HepG2 (cell line): ENCODE data around the gene NBPF1. TPM values are rescaled to one million over a fixed set of nuclear protein-coding genes. Genes with fewer than 3 reads are reported as not detected.
"Not testable (repeated sequence)": the region's sequence is repeated elsewhere in the genome, so short reads cannot be mapped to it uniquely, and the experiment has no call there.

Experiments
- BHLHE40 ChIP-seq: IDR thresholded peaks from 2 replicates; pipeline ENCODE4 v1.6.1; 2011; ENCODE audit warnings: low read length, improper control_type of control experiment
- FOXK1 ChIP-seq: sonication (generic); formaldehyde crosslinking; IDR thresholded peaks from 2 replicates; pipeline ENCODE4 v1.4.0; 2020; ENCODE audit warnings: low read depth, missing genetic modification reagents, borderline replicate concordance
- HNF4A ChIP-seq: sonication (generic); formaldehyde crosslinking; IDR thresholded peaks from 2 replicates; pipeline ENCODE4 v1.4.0; 2020; ENCODE audit warnings: missing genetic modification reagents
- ISL2 ChIP-seq: sonication (generic); formaldehyde crosslinking; IDR thresholded peaks from 2 replicates; pipeline ENCODE4 v1.5.0; 2020; ENCODE audit warnings: missing genetic modification reagents
- MYNN ChIP-seq: sonication (generic); formaldehyde crosslinking; IDR thresholded peaks from 2 replicates; pipeline ENCODE4 v1.4.0; 2020; ENCODE audit warnings: mild to moderate bottlenecking, low read depth, missing genetic modification reagents
- NR2C2 ChIP-seq: sonication (generic); formaldehyde crosslinking; IDR thresholded peaks from 2 replicates; pipeline ENCODE4 v1.4.0; 2020; ENCODE audit warnings: missing genetic modification reagents, mild to moderate bottlenecking, moderate library complexity, borderline replicate concordance
- POGZ ChIP-seq: sonication (generic); formaldehyde crosslinking; IDR thresholded peaks from 2 replicates; pipeline ENCODE4 v1.4.0; 2020; ENCODE audit warnings: mild to moderate bottlenecking, missing genetic modification reagents
- TAF1 ChIP-seq: sonication (generic); formaldehyde crosslinking; IDR thresholded peaks from 2 replicates; pipeline ENCODE4 v1.4.0; 2020; ENCODE audit warnings: missing genetic modification reagents
- TFDP1 ChIP-seq: IDR thresholded peaks from 2 replicates; pipeline ENCODE4 v1.6.1; 2016; ENCODE audit warnings: missing compliant biosample characterization, missing genetic modification reagents, borderline replicate concordance
- USF2 ChIP-seq, 2 experiments: sonication (generic) in 1 of 2; formaldehyde crosslinking in 1 of 2; IDR thresholded peaks; 2 replicates each; pipeline versions ENCODE4 v1.5.1 to v1.6.1; 2011 to 2020; ENCODE audit warnings: borderline replicate concordance in 1 of 2, low read depth in 1 of 2, low read length in 1 of 2, mild to moderate bottlenecking in 1 of 2, missing genetic modification reagents in 1 of 2, moderate library complexity in 1 of 2
- ZBTB33 ChIP-seq: sonication (generic); formaldehyde crosslinking; IDR thresholded peaks from 2 replicates; pipeline ENCODE4 v1.4.0; 2020; ENCODE audit warnings: missing genetic modification reagents
- ZGPAT ChIP-seq: IDR thresholded peaks from 2 replicates; pipeline ENCODE4 v1.6.1; 2016; ENCODE audit warnings: mild to moderate bottlenecking
- ZNF280D ChIP-seq: sonication (generic); formaldehyde crosslinking; IDR thresholded peaks from 2 replicates; pipeline ENCODE4 v1.5.1; 2020; ENCODE audit warnings: mild to moderate bottlenecking, missing genetic modification reagents
- ZNF709 ChIP-seq: sonication (generic); formaldehyde crosslinking; IDR thresholded peaks from 2 replicates; pipeline ENCODE4 v1.5.0; 2020; ENCODE audit warnings: mild to moderate bottlenecking, missing genetic modification reagents
- ZNF788 ChIP-seq: sonication (generic); formaldehyde crosslinking; IDR thresholded peaks from 2 replicates; pipeline ENCODE4 v1.5.0; 2020; ENCODE audit warnings: mild to moderate bottlenecking, missing genetic modification reagents, borderline replicate concordance
- ZSCAN29 ChIP-seq: sonication (generic); formaldehyde crosslinking; conservative IDR thresholded peaks from 2 replicates; pipeline ENCODE4 v1.4.0; 2020; ENCODE audit warnings: mild to moderate bottlenecking, missing genetic modification reagents
- polyA plus RNA-seq, 8 experiments: library from polyadenylated mRNA; depleted of rRNA in 3 of 8; stranded (reverse) in 7 of 8; unstranded in 1 of 8; fragments of >200 nt; fragmentation: Illumina TruSeq in 4 of 8; extraction: Trizol in 4 of 8; gene quantifications; 2 replicates each; pipeline versions ENCODE4 v1.2.1 to v1.2.3, GENCODE V29; 2011 to 2016; ENCODE audit warnings: low read depth in 4 of 8, missing spikeins in 1 of 8, mixed read lengths in 1 of 8; ENCODE audit not compliant: insufficient read depth in 1 of 8
- total RNA-seq, 5 experiments: library from RNA; depleted of rRNA; stranded (reverse); fragments of >200 nt; fragmentation: Illumina TruSeq; extraction: Trizol; gene quantifications; 2 replicates each; pipeline ENCODE4 v1.2.3, GENCODE V29; 2016; ENCODE audit warnings: low read depth in 1 of 5
- TF ChIP-seq, protein P1 (sequence below): sonication (generic); formaldehyde crosslinking; IDR thresholded peaks from 2 replicates; pipeline ENCODE4 v1.4.0; 2020; ENCODE audit warnings: mild to moderate bottlenecking, missing genetic modification reagents

NBPF1 gene
- total and polyA plus RNA-seq, 2 of the 13 experiments (the other 11 are each of a cell fraction or from before 2014, with no cell fraction given) = 30.3 to 35.6 TPM

DNA sequence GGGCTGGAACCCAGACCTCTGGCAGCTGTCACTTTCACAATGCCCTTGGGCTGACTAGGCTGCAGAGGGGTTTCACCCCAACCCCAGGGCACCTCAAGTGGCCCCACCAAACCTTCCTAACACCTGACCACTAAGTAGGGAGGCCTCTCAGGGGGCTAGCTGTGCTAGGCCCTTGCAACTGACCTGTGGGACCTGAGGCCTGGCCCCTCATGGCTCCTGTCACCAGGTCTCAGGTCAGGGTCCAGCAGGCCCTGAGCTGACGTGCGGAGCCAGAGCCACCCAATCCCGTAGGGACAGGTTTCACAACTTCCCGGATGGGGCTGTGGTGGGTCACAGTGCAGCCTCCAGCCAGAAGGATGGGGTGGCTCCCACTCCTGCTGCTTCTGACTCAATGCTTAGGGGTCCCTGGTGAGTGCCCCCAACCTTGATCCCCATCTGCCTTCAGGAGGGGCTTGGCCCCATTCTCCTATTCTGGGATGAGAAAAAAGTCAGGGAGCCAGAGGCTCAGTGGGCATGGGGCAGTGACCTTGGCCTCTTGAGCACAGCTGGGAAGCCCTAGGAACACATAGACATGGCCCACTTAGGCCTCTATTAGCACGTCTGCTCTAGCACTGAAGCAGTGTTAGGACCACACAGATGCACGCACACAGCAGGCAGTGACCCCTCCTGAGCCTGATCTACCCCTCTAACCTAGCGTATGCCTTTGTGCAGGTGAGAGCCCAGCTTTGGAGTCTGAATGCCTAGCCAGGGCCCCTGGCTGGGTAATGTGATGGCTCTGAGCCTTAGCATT, 32.1 kb upstream of the NBPF1 start (continued):
- TF ChIP-seq ZBTB33 (CRISPR knock-in tag) (peak; percentile 74), NR2C2 (peak; percentile 85), HNF4A (CRISPR knock-in tag) (peak; percentile 97), FOXK1 (peak; percentile 90), ZNF788 (CRISPR knock-in tag) (peak; percentile 95), ZSCAN29 (CRISPR knock-in tag) (0 out of 2 replicates have a peak, but pooled peaks have one; percentile 68), USF2 (IDR thresholded peaks at IDR 0.05; ENCODE audit: low read depth, low read length) (0 out of 2 replicates have a peak, but pooled peaks have one; percentile 11), ZNF280D (peak; percentile 87; the same call in 1 of the 2 replicates), TFDP1 (CRISPR knock-in tag) (peak; percentile 64; the same call in 1 of the 2 replicates), POGZ (CRISPR knock-in tag) (peak; percentile 46; the same call in 1 of the 2 replicates), MYNN (CRISPR knock-in tag) (peak; percentile 96), BHLHE40 (0 out of 2 replicates have a peak, but pooled peaks have one; percentile 2), TAF1 (peak; percentile 93), ZGPAT (peak; percentile 95), ZNF709 (CRISPR knock-in tag) (peak; percentile 92), ISL2 (CRISPR knock-in tag) (peak; percentile 86)
- TF ChIP-seq, protein P1, sequence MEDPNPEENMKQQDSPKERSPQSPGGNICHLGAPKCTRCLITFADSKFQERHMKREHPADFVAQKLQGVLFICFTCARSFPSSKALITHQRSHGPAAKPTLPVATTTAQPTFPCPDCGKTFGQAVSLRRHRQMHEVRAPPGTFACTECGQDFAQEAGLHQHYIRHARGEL (CRISPR knock-in tag) = 0 out of 2 replicates have a peak, but pooled peaks have one; percentile 42
- not testable (repeated sequence) for TF ChIP-seq USF2 (CRISPR knock-in tag; IDR thresholded peaks at IDR 0.05; ENCODE audit: borderline replicate concordance)
